Measurements from ENCODE around the gene CCDC77.

Gene CCDC77

GRCh38 chr12:482061-482460 lies 80.6 kb downstream of the CCDC77 start:
- DNase-seq: no peak

- DNase-seq: no peak
Measured at GRCh38 chr12:484096-484495, 82.7 kb downstream of the CCDC77 start.

- no peak for DNase-seq
Measured at GRCh38 chr12:490260-490659, 88.8 kb downstream of the CCDC77 start.
